Ovary (tissue), 9 donors: ENCODE measurements around the gene TRAF3. TPM values are rescaled to one million over a fixed set of nuclear protein-coding genes. Genes with fewer than 3 reads are reported as not detected.

Experiments
- DNase-seq, 5 donors: peaks; one replicate each; pipeline ENCODE4 v3.0.0-alpha.2; 2019 to 2020
- H3K27ac ChIP-seq, 2 donors: fragments of 200-600 bp; one replicate each; pipeline versions ENCODE4 v1.5.1 to v1.8.0; 2019 to 2022
- H3K27me3 ChIP-seq: fragments of 200-600 bp; one replicate; pipeline ENCODE4 v1.8.0; 2022
- H3K36me3 ChIP-seq: fragments of 200-600 bp; sonication (generic); one replicate; pipeline ENCODE4 v1.5.1; 2019
- H3K4me1 ChIP-seq: one replicate; pipeline ENCODE4 v1.8.1; 2013; ENCODE audit warnings: mild to moderate bottlenecking, moderate library complexity; ENCODE audit not compliant: insufficient read depth
- H3K4me3 ChIP-seq: fragments of 200-600 bp; sonication (generic); one replicate; pipeline ENCODE4 v1.5.1; 2017
- H3K9me3 ChIP-seq, 2 donors: fragments of 200-600 bp in 1 of 2; sonication (generic) in 1 of 2; one replicate each; pipeline versions ENCODE4 v1.5.1 to v1.8.1; 2013 to 2019; ENCODE audit warnings: mild to moderate bottlenecking in 1 of 2, moderate library complexity in 1 of 2
- CTCF ChIP-seq, 3 donors: fragments of 450-650 bp in 2 of 3; fragments of 200-600 bp in 1 of 3; IDR thresholded peaks; one replicate each; pipeline versions ENCODE4 v1.5.1 to v1.8.0; 2016 to 2022; ENCODE audit warnings: antibody characterized with exemption in 3 of 3, mild to moderate bottlenecking in 1 of 3
- EP300 ChIP-seq: sonication (generic); formaldehyde crosslinking; IDR thresholded peaks from one replicate; pipeline ENCODE4 v1.6.1; 2017; ENCODE audit warnings: antibody characterized with exemption
- POLR2A ChIP-seq: fragments of 450-650 bp; IDR thresholded peaks from one replicate; pipeline ENCODE4 v1.6.1; 2017; ENCODE audit warnings: antibody characterized with exemption, mild to moderate bottlenecking, moderate library complexity
- WGBS, 3 donors: extraction: QIAGEN DNeasy Blood & Tissue Kit in 1 of 3; methylation state at CpG; one replicate each; pipeline versions ENCODE4 v1.1.5 to v1.1.7; 2013 to 2017; 5-methylcytosine and 5-hydroxymethylcytosine counted together
- intact Hi-C, 4 donors: fragments of 100-400 bp; cut with DNase I; formaldehyde crosslinking; loops; one replicate each; pipeline versions ENCODE4 v1.11.0 to v1.15.1; 2022 to 2023
- polyA plus RNA-seq, 2 donors: library from polyadenylated mRNA; stranded (reverse); fragments of 200-250 nt in 1 of 2; fragments of 350-450 nt in 1 of 2; fragmentation: Illumina TruSeq in 1 of 2; extraction: RNeasy Lipid Tissue Mini Kit (QIAGEN cat#74804) in 1 of 2; gene quantifications; one replicate each; pipeline ENCODE4 v1.2.3, GENCODE V29; 2013 to 2014
- total RNA-seq, 7 donors: library from RNA; depleted of rRNA in 2 of 7; stranded (reverse); fragments of >200 nt in 2 of 7; fragmentation: NEBNext Ultra II Directional in 3 of 7; extraction: Animal tissue kit (Norgen Biotek cat#: 25700) in 3 of 7; gene quantifications; one replicate each; pipeline versions ENCODE4 v1.1.0 to v1.2.4, GENCODE V29; 2016 to 2023
- donor health status: DM: no; HTN: no; CAD: no; lungs with moderate emphysema.
- donor health status: DM: no; HTN: no; CAD: no.
- donor health status: Bipolar disorder and iron deficiency.
- donor health status: DM: yes; HTN: yes; CAD: no.
- donor health status: DM: no; HTN: no; CAD: no.
- donor health status: DM: yes; HTN: yes; CAD: no.

The TRAF3 gene
- total and polyA plus RNA-seq, 9 donors: 2.9 to 17.0 (median 11.4) TPM

GRCh38 chr14:102729825-102730224, 47.4 kb upstream of the TRAF3 start:
- Histone ChIP-seq H3K4me1 (no peaks in the 10 kb centered on the region), H3K36me3 (no peaks in the 10 kb centered on the region), H3K9me3 (no peaks in the 10 kb centered on the region), H3K4me3 (no peak overlapping the region), H3K27ac (no peak overlapping the region), H3K27me3 (no peaks in the 10 kb centered on the region)
- TF ChIP-seq CTCF (IDR thresholded peaks at IDR 0.05): no peak
- TF ChIP-seq EP300: no peak
- no peak for TF ChIP-seq POLR2A
- DNase-seq: no peak
- WGBS, 3 donors: 92 to 95% (median 93%) methylated on average over 8 of the region's 8 CpGs
- intact Hi-C loops: no loop called here

GRCh38 chr14:102731101-102731870, 46.0 kb upstream of the TRAF3 start:
- no peak for DNase-seq
- Histone ChIP-seq H3K4me3 (no peak overlapping the region), H3K9me3 (no peaks in the 10 kb centered on the region), H3K27me3 (no peaks in the 10 kb centered on the region), H3K4me1 (no peaks in the 10 kb centered on the region), H3K36me3 (no peaks in the 10 kb centered on the region), H3K27ac (no peak overlapping the region)
- WGBS, 3 donors: 91 to 94% (median 92%) methylated on average over 15 of the region's 15 CpGs
- TF ChIP-seq POLR2A (no peak), CTCF (IDR thresholded peaks at IDR 0.05) (no peak), EP300 (no peak)
- intact Hi-C loops: no loop called here

GRCh38 chr14:102731871-102732800, 45.1 kb upstream of the TRAF3 start:
- Histone ChIP-seq H3K36me3 (no peaks in the 10 kb centered on the region), H3K4me3 (no peak overlapping the region), H3K9me3 (no peaks in the 10 kb centered on the region), H3K27ac (no peak overlapping the region), H3K27me3 (no peaks in the 10 kb centered on the region), H3K4me1 (no peaks in the 10 kb centered on the region)
- WGBS, 3 donors: 89 to 98% (median 94%) methylated on average over 13 of the region's 13 CpGs
- intact Hi-C loops: no loop called here
- DNase-seq: no peak
- no peak for TF ChIP-seq POLR2A
- TF ChIP-seq CTCF (IDR thresholded peaks at IDR 0.05): no peak
- TF ChIP-seq EP300: no peak

GRCh38 chr14:102732924-102733323, 44.3 kb upstream of the TRAF3 start:
- Histone ChIP-seq H3K4me1 (no peaks in the 10 kb centered on the region), H3K4me3 (no peak overlapping the region), H3K36me3 (no peaks in the 10 kb centered on the region), H3K27ac (no peak overlapping the region), H3K27me3 (no peaks in the 10 kb centered on the region), H3K9me3 (no peaks in the 10 kb centered on the region)
- 96 to 98% (median 97%) methylated on average over 10 of the region's 10 CpGs for WGBS, 3 donors
- TF ChIP-seq EP300 (no peak), POLR2A (no peak), CTCF (IDR thresholded peaks at IDR 0.05) (no peak)
- DNase-seq: no peak
- intact Hi-C loops: no loop called here
